HL-60 (cell line): ENCODE results near the gene PLEKHA3.
"Not testable (repeated sequence)": the region's sequence is repeated elsewhere in the genome, so short reads cannot be mapped to it uniquely, and the experiment has no call there.

ENCODE experiments used
- DNase-seq, 2 experiments: peaks; one replicate each; pipeline ENCODE4 v3.0.0-alpha.2; 2010 to 2020; ENCODE audit warnings: low read depth in 1 of 2, low spot score in 1 of 2
- H3K27ac ChIP-seq: fragments of 250-450 bp; sonication (Bioruptor Pico); replicated peaks from 2 replicates; pipeline ENCODE4 v1.5.1; 2020; ENCODE audit warnings: mild to moderate bottlenecking, moderate library complexity
- H3K27me3 ChIP-seq: fragments of 250-450 bp; sonication (Bioruptor Pico); 2 replicates; pipeline ENCODE4 v1.5.1; 2021; ENCODE audit warnings: mild to moderate bottlenecking, moderate library complexity; ENCODE audit not compliant: insufficient read depth, poor library complexity, severe bottlenecking
- H3K4me3 ChIP-seq: replicated peaks from 2 replicates; pipeline ENCODE4 v1.5.1; 2011; ENCODE audit warnings: mild to moderate bottlenecking, control low read depth, low read length; ENCODE audit not compliant: insufficient read depth
- CTCF ChIP-seq: IDR thresholded peaks from one replicate; pipeline ENCODE4 v1.5.1; 2011; ENCODE audit warnings: low read length, control low read depth, inconsistent platforms; ENCODE audit not compliant: insufficient read depth
- GABPA ChIP-seq: IDR thresholded peaks from 2 replicates; pipeline ENCODE4 v1.6.1; 2012; ENCODE audit warnings: low read depth
- POLR2AphosphoS5 ChIP-seq: IDR thresholded peaks from 2 replicates; pipeline ENCODE4 v1.6.1; 2012; ENCODE audit warnings: low read depth
- REST ChIP-seq: IDR thresholded peaks from 2 replicates; pipeline ENCODE4 v1.6.1; 2012; ENCODE audit warnings: low read depth; ENCODE audit not compliant: insufficient replicate concordance
- SPI1 ChIP-seq: IDR thresholded peaks from 2 replicates; pipeline ENCODE4 v1.6.1; 2012; ENCODE audit warnings: low read depth, mild to moderate bottlenecking, borderline replicate concordance

PLEKHA3 gene

GRCh38 chr2:178523596-178524134 is 43.4 kb downstream of the PLEKHA3 start:
- Histone ChIP-seq H3K27me3 (no peaks in the 10 kb centered on the region), H3K27ac (no peak overlapping the region), H3K4me3 (no peak overlapping the region)
- no peak for TF ChIP-seq SPI1
- no peak for TF ChIP-seq CTCF
- TF ChIP-seq POLR2AphosphoS5: no peak
- no peak for TF ChIP-seq GABPA
- TF ChIP-seq REST: no peak
- no peak for DNase-seq

GRCh38 chr2:178525010-178525409 is 44.8 kb downstream of the PLEKHA3 start:
- H3K27me3 ChIP-seq, DNase-seq, H3K27ac ChIP-seq, H3K4me3 ChIP-seq: not testable (repeated sequence)

- H3K27ac ChIP-seq, H3K27me3 ChIP-seq, DNase-seq, H3K4me3 ChIP-seq: not testable (repeated sequence)
Measured at GRCh38 chr2:178525460-178525859, 45.2 kb downstream of the PLEKHA3 start.

GRCh38 chr2:178526256-178526655 is 46.0 kb downstream of the PLEKHA3 start:
- H3K27ac ChIP-seq: no peak overlapping the region

More at GRCh38 chr2:178526256-178526655, 46.0 kb downstream of the PLEKHA3 start:
- H3K27me3 ChIP-seq: no peaks in the 10 kb centered on the region
- DNase-seq: no peak
- TF ChIP-seq POLR2AphosphoS5 (no peak), REST (no peak), SPI1 (no peak), GABPA (no peak), CTCF (no peak)
- no peak overlapping the region for H3K4me3 ChIP-seq
